Neural crest cell (in vitro differentiated cells): ENCODE measurements around the gene SUSD4. TPM values are rescaled to one million over a fixed set of nuclear protein-coding genes. Genes with fewer than 3 reads are reported as not detected.

ENCODE experiments used
- DNase-seq: peaks from one replicate; pipeline ENCODE4 v3.0.0; 2021; ENCODE audit warnings: low read depth, mixed read lengths, low spot score
- H3K27ac Mint-ChIP-seq: one replicate; pipeline ENCODE4 v1.8.0; 2021; ENCODE audit warnings: mild to moderate bottlenecking, mixed read lengths; ENCODE audit not compliant: unreplicated experiment
- H3K27me3 Mint-ChIP-seq: 2 replicates; pipeline ENCODE4 v1.8.0; 2021; ENCODE audit warnings: low read depth, mild to moderate bottlenecking, mixed read lengths
- H3K36me3 Mint-ChIP-seq: 2 replicates; pipeline ENCODE4 v1.8.0; 2021; ENCODE audit warnings: low read depth, mild to moderate bottlenecking, mixed read lengths
- H3K4me1 Mint-ChIP-seq: 2 replicates; pipeline ENCODE4 v1.8.0; 2021; ENCODE audit warnings: mixed read lengths
- H3K4me3 Mint-ChIP-seq: one replicate; pipeline ENCODE4 v1.8.0; 2021; ENCODE audit warnings: mild to moderate bottlenecking, mixed read lengths
- H3K9me3 Mint-ChIP-seq: 2 replicates; pipeline ENCODE4 v1.8.0; 2021; ENCODE audit warnings: mixed read lengths
- CTCF ChIP-seq: fragments of 200-600 bp; sonication (generic); conservative IDR thresholded peaks from 2 replicates; pipeline ENCODE4 v1.5.0; 2021; ENCODE audit warnings: antibody characterized with exemption, mild to moderate bottlenecking
- total RNA-seq: library from RNA; stranded (reverse); gene quantifications from 2 replicates; pipeline ENCODE4 v1.2.1, GENCODE V29; 2021

SUSD4 gene
- total RNA-seq, 1 donor from 2014 or later = 0.56 TPM

- TF ChIP-seq CTCF = no peak
- no peak for DNase-seq
- Mint-ChIP-seq H3K27me3 (peaks cover 10% of the 10 kb centered on the region), H3K27ac (no peak overlapping the region), H3K4me3 (no peak overlapping the region), H3K4me1 (no peaks in the 10 kb centered on the region), H3K36me3 (no peaks in the 10 kb centered on the region), H3K9me3 (no peaks in the 10 kb centered on the region)
Measured at GRCh38 chr1:223347583-223347982, 16.4 kb downstream of the SUSD4 start.

GRCh38 chr1:223346311-223346710 is 17.7 kb downstream of the SUSD4 start:
- DNase-seq = no peak
- Mint-ChIP-seq H3K27me3 (peaks cover 5% of the 10 kb centered on the region), H3K36me3 (no peaks in the 10 kb centered on the region), H3K9me3 (no peaks in the 10 kb centered on the region), H3K4me1 (no peaks in the 10 kb centered on the region), H3K4me3 (no peak overlapping the region), H3K27ac (no peak overlapping the region)
- no peak for TF ChIP-seq CTCF

- Mint-ChIP-seq H3K4me1 (no peaks in the 10 kb centered on the region), H3K27me3 (peaks cover 5% of the 10 kb centered on the region), H3K4me3 (no peak overlapping the region), H3K27ac (no peak overlapping the region), H3K9me3 (no peaks in the 10 kb centered on the region), H3K36me3 (no peaks in the 10 kb centered on the region)
- DNase-seq = no peak
- TF ChIP-seq CTCF = no peak
Measured at GRCh38 chr1:223345720-223346119, 18.3 kb downstream of the SUSD4 start.

- Mint-ChIP-seq H3K4me1 (peaks cover 6% of the 10 kb centered on the region), H3K36me3 (no peaks in the 10 kb centered on the region), H3K27me3 (peaks cover 5% of the 10 kb centered on the region), H3K27ac (no peak overlapping the region), H3K4me3 (no peak overlapping the region), H3K9me3 (no peaks in the 10 kb centered on the region)
- no peak for TF ChIP-seq CTCF
- no peak for DNase-seq
Measured at GRCh38 chr1:223344491-223344890, 19.5 kb downstream of the SUSD4 start.

- Mint-ChIP-seq H3K4me3 (no peak overlapping the region), H3K27me3 (peaks cover 5% of the 10 kb centered on the region), H3K27ac (no peak overlapping the region), H3K36me3 (no peaks in the 10 kb centered on the region), H3K4me1 (peaks cover 12% of the 10 kb centered on the region), H3K9me3 (no peaks in the 10 kb centered on the region)
- no peak for TF ChIP-seq CTCF
- DNase-seq = no peak
Measured at GRCh38 chr1:223343692-223344091, 20.3 kb downstream of the SUSD4 start.

- no peaks in the 10 kb centered on the region for H3K9me3 Mint-ChIP-seq
- H3K27me3 Mint-ChIP-seq = peaks cover 5% of the 10 kb centered on the region
- H3K27ac Mint-ChIP-seq = no peak overlapping the region
- H3K4me1 Mint-ChIP-seq = peaks cover 12% of the 10 kb centered on the region
- no peaks in the 10 kb centered on the region for H3K36me3 Mint-ChIP-seq
- TF ChIP-seq CTCF = no peak
- H3K4me3 Mint-ChIP-seq = no peak overlapping the region
- DNase-seq = no peak
Measured at GRCh38 chr1:223341121-223341520, 22.9 kb downstream of the SUSD4 start.
